HCT116 (cell line): ENCODE measurements around the gene WDR44. TPM values are rescaled to one million over a fixed set of nuclear protein-coding genes. Genes with fewer than 3 reads are reported as not detected.
"Not testable (repeated sequence)": the region's sequence is repeated elsewhere in the genome, so short reads cannot be mapped to it uniquely, and the experiment has no call there.

Experiments used
- ATAC-seq: fragments of 200-7000 bp; cut with Tn5 transposase; 2 replicates; pipeline ENCODE4 v1.9.1; 2020; ENCODE audit warnings: mild to moderate bottlenecking, moderate library complexity
- BruUV-seq: library from RNA; stranded (reverse); fragments of 400-500 nt; replicated peaks from 2 replicates; lab custom pipeline; 2021; lab: Mats Ljungman, UMichigan
- CTCF ChIA-PET: fragments of 300-600 bp; sonication (Branson Sonifier 250); formaldehyde crosslinking; loops from one replicate; lab custom pipeline; 2021; ENCODE audit warnings: antibody characterized with exemption; lab: Charles Lee
- POLR2A ChIA-PET: fragments of 300-600, 350-600 bp; sonication (Branson Sonifier 250); formaldehyde crosslinking; loops from one replicate; lab custom pipeline; 2021; ENCODE audit warnings: antibody characterized with exemption; lab: Charles Lee
- RAD21 ChIA-PET, 2 experiments: fragments of 300-600 bp; sonication (Branson Sonifier 250); formaldehyde crosslinking; loops; one replicate each; lab custom pipeline; 2023; ENCODE audit warnings: low total read pairs in 2 of 2; ENCODE audit not compliant: uncharacterized antibody in 2 of 2, unreplicated experiment in 2 of 2, low non-redundant PET in 1 of 2; lab: Charles Lee
- DNase-seq: peaks from one replicate; pipeline ENCODE4 v3.0.0-alpha.2; 2010; ENCODE audit warnings: low read depth, low spot score
- H2AFZ ChIP-seq: fragments of 200-600 bp; shearing (Covaris generic), sonication (generic); 2 replicates; pipeline ENCODE4 v1.6.1; 2017; ENCODE audit warnings: low read depth, mixed run types, mixed read lengths, antibody characterized with exemption, low read length; ENCODE audit not compliant: poor library complexity, severe bottlenecking
- H3K27ac ChIP-seq: 2 replicates; pipeline ENCODE4 v1.5.1; 2012; ENCODE audit warnings: low read depth, low read length
- H3K27me3 ChIP-seq: fragments of 200-600 bp; sonication (generic); 2 replicates; pipeline ENCODE4 v1.6.1; 2016; ENCODE audit warnings: mixed run types, low read length, mixed read lengths; ENCODE audit not compliant: insufficient read depth
- H3K36me3 ChIP-seq, 2 experiments: fragments of 200-500 bp in 1 of 2; fragments of 200-600 bp in 1 of 2; sonication (Bioruptor generic) in 1 of 2; sonication (generic) in 1 of 2; 2 replicates each; pipeline versions ENCODE4 v1.5.1 to v1.6.1; 2014 to 2016; ENCODE audit warnings: low read length in 2 of 2, inconsistent platforms in 1 of 2, mixed read lengths in 1 of 2, mixed run types in 1 of 2; ENCODE audit not compliant: insufficient read depth in 2 of 2, control insufficient read depth in 1 of 2
- H3K4me1 ChIP-seq, 2 experiments: fragments of 200-600 bp in 1 of 2; sonication (generic) in 1 of 2; 2 replicates each; pipeline versions ENCODE4 v1.5.1 to v1.6.1; 2012 to 2017; ENCODE audit warnings: low read length in 2 of 2, inconsistent platforms in 1 of 2, mild to moderate bottlenecking in 1 of 2, mixed read lengths in 1 of 2, mixed run types in 1 of 2, moderate library complexity in 1 of 2; ENCODE audit not compliant: insufficient read depth in 2 of 2, control insufficient read depth in 1 of 2
- H3K4me2 ChIP-seq: fragments of 200-600 bp; sonication (generic); 2 replicates; pipeline ENCODE4 v1.6.1; 2017; ENCODE audit warnings: mixed run types, low read length, mixed read lengths
- H3K4me3 ChIP-seq, 2 experiments: fragments of 200-600 bp in 1 of 2; sonication (generic) in 1 of 2; replicated peaks in 1 of 2; 2 replicates each; pipeline ENCODE4 v1.5.1; 2011 to 2016; ENCODE audit warnings: low read length in 2 of 2, control low read depth in 1 of 2, low read depth in 1 of 2, mild to moderate bottlenecking in 1 of 2, mixed read lengths in 1 of 2, mixed run types in 1 of 2
- H3K79me2 ChIP-seq: fragments of 200-600 bp; sonication (generic); 2 replicates; pipeline ENCODE4 v1.6.1; 2017; ENCODE audit warnings: mild to moderate bottlenecking, mixed run types, low read length, moderate library complexity, mixed read lengths; ENCODE audit not compliant: insufficient read depth
- H3K9ac ChIP-seq: fragments of 200-600 bp; sonication (generic); 2 replicates; pipeline ENCODE4 v1.6.1; 2016; ENCODE audit warnings: low read length, mixed read lengths
- H3K9me2 ChIP-seq: fragments of 200-600 bp; sonication (generic), shearing (Covaris generic); 2 replicates; pipeline ENCODE4 v1.6.1; 2017; ENCODE audit warnings: mixed run types, mild to moderate bottlenecking, moderate library complexity; ENCODE audit not compliant: insufficient read depth
- H3K9me3 ChIP-seq, 2 experiments: fragments of 200-500 bp in 1 of 2; fragments of 200-600 bp in 1 of 2; sonication (Bioruptor generic) in 1 of 2; sonication (generic) in 1 of 2; 2 replicates each; pipeline ENCODE4 v1.6.1; 2014 to 2017; ENCODE audit warnings: low read length in 2 of 2, mixed read lengths in 2 of 2, inconsistent platforms in 1 of 2, low read depth in 1 of 2, mild to moderate bottlenecking in 1 of 2, mixed run types in 1 of 2, moderate library complexity in 1 of 2; ENCODE audit not compliant: control insufficient read depth in 1 of 2, insufficient read depth in 1 of 2
- H4K20me1 ChIP-seq: fragments of 200-600 bp; sonication (generic), shearing (Covaris generic); 2 replicates; pipeline ENCODE4 v1.6.1; 2017; ENCODE audit warnings: mixed run types, mild to moderate bottlenecking, moderate library complexity; ENCODE audit not compliant: insufficient read depth
- ATF3 ChIP-seq: IDR thresholded peaks from 2 replicates; pipeline ENCODE4 v1.6.1; 2012
- EZH2 ChIP-seq: fragments of 200-600 bp; sonication (generic); IDR thresholded peaks from 2 replicates; pipeline ENCODE4 v1.6.1; 2017; ENCODE audit warnings: antibody characterized with exemption, mixed run types
- POLR2A ChIP-seq: IDR thresholded peaks from 2 replicates; pipeline ENCODE4 v1.7.0; 2011; ENCODE audit warnings: borderline replicate concordance; ENCODE audit not compliant: insufficient read depth, insufficient read length; ENCODE audit errors: extremely low read depth
- TCF7L2 ChIP-seq: IDR thresholded peaks from 2 replicates; pipeline ENCODE4 v1.7.0; 2011; ENCODE audit warnings: borderline replicate concordance, inconsistent platforms; ENCODE audit not compliant: insufficient read depth, insufficient read length; ENCODE audit errors: extremely low read depth
- YY1 ChIP-seq: IDR thresholded peaks from 2 replicates; pipeline ENCODE4 v1.6.1; 2011; ENCODE audit warnings: low read length, low read depth, moderate library complexity, mild to moderate bottlenecking; ENCODE audit not compliant: insufficient replicate concordance; ENCODE audit errors: extremely low read depth
- ZBTB33 ChIP-seq: IDR thresholded peaks from 2 replicates; pipeline ENCODE4 v1.6.1; 2011; ENCODE audit warnings: mild to moderate bottlenecking, low read length, moderate library complexity; ENCODE audit not compliant: insufficient replicate concordance; ENCODE audit errors: extremely low read depth
- ZFX ChIP-seq: fragments of 450-650 bp; IDR thresholded peaks from 2 replicates; pipeline ENCODE4 v1.6.1; 2017
- ZNF274 ChIP-seq: fragments of 200-500 bp; sonication (Bioruptor generic); IDR thresholded peaks from 2 replicates; pipeline ENCODE4 v1.6.1; 2014; ENCODE audit warnings: mild to moderate bottlenecking, low read depth, low read length, inconsistent platforms
- intact Hi-C: fragments of 100-400 bp; cut with micrococcal nuclease; formaldehyde crosslinking; loops from 2 replicates; pipeline ENCODE4 v1.10.0; 2022
- total RNA-seq: library from RNA; stranded (reverse); gene quantifications from one replicate; pipeline ENCODE4 v1.2.1, GENCODE V29; 2021; ENCODE audit not compliant: unreplicated experiment

The WDR44 gene
- total RNA-seq, 1 experiment from 2014 or later: 12.2 TPM

GRCh38 chrX:118475903-118476302 lies 130.0 kb downstream of the WDR44 start:
- no peaks in the 10 kb centered on the region for H3K9me2 ChIP-seq
- H2AFZ ChIP-seq: no peak overlapping the region
- no peaks in the 10 kb centered on the region for H3K9me3 ChIP-seq
- ChIA-PET POLR2A (no interaction called here), RAD21 (no interaction called here), CTCF (no interaction called here)
- H3K4me1 ChIP-seq: peaks cover 0 to 6% of the 10 kb centered on the region in 2 experiments; a peak in 1 of 4 replicates
- no peaks in the 10 kb centered on the region for H3K27me3 ChIP-seq
- H3K36me3 ChIP-seq: no peaks in the 10 kb centered on the region
- no TSS peak for BruUV-seq
- DNase-seq (no peak), ATAC-seq (no peak)
- no peak overlapping the region for H3K4me3 ChIP-seq
- intact Hi-C loops: no loop called here
- no peak overlapping the region for H3K27ac ChIP-seq
- H3K79me2 ChIP-seq: no peaks in the 10 kb centered on the region
- H4K20me1 ChIP-seq: no peaks in the 10 kb centered on the region
- H3K4me2 ChIP-seq: no peak overlapping the region
- no peak for TF ChIP-seq ATF3
- no peak for TF ChIP-seq EZH2
- no peak for TF ChIP-seq POLR2A
- no peak for TF ChIP-seq ZBTB33
- TF ChIP-seq ZFX: no peak
- no peak for TF ChIP-seq YY1
- no peak overlapping the region for H3K9ac ChIP-seq

GRCh38 chrX:118480172-118480571 lies 134.3 kb downstream of the WDR44 start:
- CTCF ChIA-PET: no interaction called here

GRCh38 chrX:118482384-118482783 lies 136.5 kb downstream of the WDR44 start:
- H3K9me2 ChIP-seq, H3K27me3 ChIP-seq, H3K9ac ChIP-seq, BruUV-seq, ATAC-seq, H2AFZ ChIP-seq, POLR2A ChIA-PET, H3K4me2 ChIP-seq, H3K4me1 ChIP-seq, H3K79me2 ChIP-seq, H3K27ac ChIP-seq, H3K9me3 ChIP-seq, CTCF ChIA-PET, DNase-seq, H3K4me3 ChIP-seq, H3K36me3 ChIP-seq, H4K20me1 ChIP-seq, intact Hi-C loops, RAD21 ChIA-PET: not testable (repeated sequence)

More at GRCh38 chrX:118480172-118480571, 134.3 kb downstream of the WDR44 start:
- POLR2A ChIA-PET: no interaction called here
- no peaks in the 10 kb centered on the region for H3K9me2 ChIP-seq
- H3K27me3 ChIP-seq: no peaks in the 10 kb centered on the region
- intact Hi-C loops: no loop called here
- no peak overlapping the region for H3K9ac ChIP-seq
- no peaks in the 10 kb centered on the region for H3K79me2 ChIP-seq
- TF ChIP-seq YY1 (no peak), ZNF274 (no peak), TCF7L2 (no peak)
- TF ChIP-seq, all 23 proteins: peak for 0
- no TSS peak for BruUV-seq
- Histone ChIP-seq H4K20me1 (no peaks in the 10 kb centered on the region), H3K36me3 (no peaks in the 10 kb centered on the region), H3K4me3 (no peak overlapping the region), H3K4me2 (no peak overlapping the region), H3K9me3 (no peaks in the 10 kb centered on the region), H3K4me1 (peaks cover 0 to 2% of the 10 kb centered on the region in 2 experiments; a peak in 1 of 4 replicates), H2AFZ (no peak overlapping the region), H3K27ac (no peak overlapping the region)
- RAD21 ChIA-PET: no interaction called here
- ATAC-seq: no peak
- DNase-seq: no peak
